Activated T-cell treated with anti-CD3 and anti-CD28 coated beads, Interleukin-2, amount 50 U/mL, for 1 hour (primary cell): Measurements from ENCODE around the gene SLC25A6.
A peak's percentile ranks its signal among the peaks of the same experiment; 100 is the strongest.

ENCODE experiments used
- DNase-seq: peaks from one replicate; pipeline ENCODE4 v3.0.0-alpha.2; 2020

SLC25A6 gene

DNA sequence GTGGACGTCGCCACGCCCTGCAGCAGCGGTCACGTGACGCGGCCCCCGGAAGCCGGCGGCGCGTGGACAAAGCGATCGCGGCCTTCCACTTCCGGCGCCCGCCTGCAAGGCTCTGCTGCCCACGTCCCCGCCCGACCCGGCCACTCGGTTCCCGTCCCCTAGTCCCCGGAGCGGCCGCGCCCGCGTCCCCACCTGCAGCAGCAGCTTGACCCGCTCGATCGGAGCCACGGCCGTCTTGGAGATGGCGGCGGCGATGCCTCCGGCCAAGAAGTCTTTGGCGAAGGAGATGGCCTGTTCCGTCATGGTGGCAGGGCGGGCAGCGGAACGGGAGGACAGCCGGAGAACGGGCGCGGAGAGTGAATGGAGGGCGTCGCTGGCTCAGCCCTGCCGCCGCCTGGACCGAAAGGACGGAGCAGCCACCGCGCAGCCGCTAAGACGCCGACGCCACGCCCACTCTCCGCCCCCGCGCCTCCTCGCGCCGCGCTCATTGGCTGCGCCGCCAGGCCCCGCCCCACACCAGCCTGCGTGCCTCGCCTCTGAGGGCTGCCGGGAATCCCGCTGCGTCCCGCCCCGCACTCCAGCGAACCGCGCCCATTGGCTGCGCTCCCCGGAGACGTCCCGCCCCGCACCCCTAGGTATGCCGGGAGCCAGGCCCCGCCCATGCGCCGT is at the start of gene SLC25A6:
SLC25A6 (minus strand) TSS at position 407 of the 669 bp plus-strand sequence; CDS start at position 303, 104 bp downstream.
- DNase-seq = peak; percentile 100

DNA sequence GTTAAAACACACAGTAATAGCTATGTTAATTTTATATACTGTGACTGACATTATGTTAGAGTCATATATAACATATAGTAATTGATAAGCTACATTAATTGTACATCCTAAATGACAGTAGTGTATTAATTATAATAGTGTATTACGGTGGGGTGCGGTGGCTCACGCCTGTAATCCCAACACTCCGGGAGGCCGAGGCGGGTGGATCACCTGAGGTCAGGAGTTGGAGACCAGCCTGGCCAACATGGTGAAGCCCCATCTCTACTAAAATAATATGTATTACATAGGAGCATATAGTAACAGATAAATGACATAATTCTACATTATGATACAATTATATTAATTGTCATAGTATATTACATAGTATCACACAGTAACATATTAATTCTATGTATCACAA is 48.6 kb upstream of the SLC25A6 start:
- DNase-seq = no peak

DNA sequence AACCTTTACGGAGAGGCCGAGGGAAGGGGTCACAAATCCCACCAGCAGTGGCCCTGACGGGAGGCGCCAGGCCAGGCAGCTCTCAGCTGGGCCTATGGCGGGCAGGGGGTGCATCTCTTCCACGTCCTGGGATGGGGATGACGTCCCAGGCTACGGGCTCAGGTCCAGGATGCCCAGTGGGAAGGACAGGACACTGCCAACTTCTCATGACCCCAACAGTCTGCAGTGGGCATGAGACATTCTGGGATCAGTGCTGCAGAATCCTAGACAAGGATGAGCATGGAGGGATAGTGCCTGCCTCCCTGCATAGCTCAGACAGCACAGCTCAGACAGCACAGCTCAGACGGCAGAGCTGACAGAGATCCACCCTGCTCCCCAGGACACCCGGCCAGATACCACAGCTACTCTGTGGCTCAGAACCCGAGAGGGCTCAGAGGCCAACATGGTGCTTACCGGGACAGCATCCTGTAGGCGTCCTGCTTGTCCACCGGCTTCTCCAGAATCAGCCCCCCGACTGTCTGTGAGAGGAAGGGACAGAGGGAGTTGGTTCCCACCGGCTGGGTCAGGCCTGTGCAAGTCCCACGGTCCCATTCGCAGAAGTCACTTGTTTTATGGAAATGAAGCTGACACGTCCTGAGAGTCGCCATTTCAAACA is 43.5 kb upstream of the SLC25A6 start:
- DNase-seq = peak; percentile 13

DNA sequence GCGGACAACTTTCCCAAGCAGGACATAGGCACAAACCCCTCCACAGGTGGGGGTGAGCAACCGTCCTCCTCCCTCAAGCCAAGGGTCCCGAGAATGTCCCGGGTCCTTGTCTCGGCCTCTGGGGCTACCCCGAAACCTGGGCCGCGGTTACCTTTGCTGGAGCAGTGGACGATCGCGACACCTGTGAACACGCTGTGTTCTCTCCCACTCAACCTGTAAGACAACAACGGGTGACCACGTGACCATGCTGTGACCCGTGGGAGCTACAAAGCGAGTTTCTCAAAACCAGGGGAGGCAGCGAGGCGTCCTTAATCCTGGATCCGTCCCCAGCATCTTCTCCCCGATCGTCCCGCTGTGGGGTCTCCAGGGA is 42.9 kb upstream of the SLC25A6 start:
- DNase-seq = no peak

DNA sequence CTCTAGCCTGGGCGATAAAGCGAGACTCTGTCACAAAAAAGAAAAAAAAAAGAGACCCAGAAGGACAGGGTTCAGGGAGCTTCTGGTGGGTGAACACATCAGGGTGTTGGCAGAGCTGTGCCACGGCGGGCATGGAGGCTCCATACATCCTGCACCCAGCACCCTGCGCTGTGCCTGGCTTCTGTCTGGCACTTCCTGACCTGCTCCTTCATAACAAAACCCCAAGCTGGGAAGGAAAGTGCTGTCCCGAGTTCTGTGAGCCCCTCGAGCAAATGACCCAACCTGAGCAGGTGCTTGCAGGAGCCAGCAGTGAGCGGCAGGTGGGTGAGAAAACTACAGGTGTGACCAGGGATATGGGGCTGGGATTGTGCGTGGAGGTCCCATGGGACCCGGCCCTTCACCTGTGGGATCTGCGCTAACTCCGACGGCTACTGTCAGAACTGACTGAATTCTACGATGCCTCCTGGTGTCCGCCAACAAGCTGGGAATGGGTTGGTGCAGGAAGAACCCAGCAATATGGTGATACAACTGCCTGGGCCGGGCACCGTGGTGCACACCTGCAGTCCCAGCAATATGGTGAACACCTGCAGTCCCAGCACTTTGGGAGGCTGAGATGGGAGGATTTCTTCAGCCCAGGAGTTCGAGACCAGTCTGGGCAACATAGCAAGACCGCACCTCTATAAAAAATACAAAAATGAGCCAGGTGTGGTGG is 41.9 kb upstream of the SLC25A6 start:
- DNase-seq = no peak

DNA sequence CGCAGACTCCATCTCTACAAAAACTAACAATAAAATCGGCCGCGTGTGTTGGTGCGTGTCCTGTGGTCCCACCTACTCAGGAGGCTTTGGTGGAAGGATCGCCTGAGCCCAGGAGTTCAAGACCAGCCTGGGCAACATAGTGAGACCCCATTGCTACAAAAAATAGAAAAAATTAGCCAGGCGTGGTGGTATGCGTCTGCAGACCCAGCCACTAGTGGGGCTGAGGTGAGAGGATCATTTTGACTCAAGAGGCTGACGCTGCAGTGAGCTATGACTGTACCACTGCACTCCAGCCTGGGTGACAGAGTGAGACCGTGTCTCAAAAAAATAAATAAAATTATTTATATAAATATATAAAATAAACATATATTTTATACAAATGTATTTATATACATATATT is 38.5 kb upstream of the SLC25A6 start:
- DNase-seq = no peak

DNA sequence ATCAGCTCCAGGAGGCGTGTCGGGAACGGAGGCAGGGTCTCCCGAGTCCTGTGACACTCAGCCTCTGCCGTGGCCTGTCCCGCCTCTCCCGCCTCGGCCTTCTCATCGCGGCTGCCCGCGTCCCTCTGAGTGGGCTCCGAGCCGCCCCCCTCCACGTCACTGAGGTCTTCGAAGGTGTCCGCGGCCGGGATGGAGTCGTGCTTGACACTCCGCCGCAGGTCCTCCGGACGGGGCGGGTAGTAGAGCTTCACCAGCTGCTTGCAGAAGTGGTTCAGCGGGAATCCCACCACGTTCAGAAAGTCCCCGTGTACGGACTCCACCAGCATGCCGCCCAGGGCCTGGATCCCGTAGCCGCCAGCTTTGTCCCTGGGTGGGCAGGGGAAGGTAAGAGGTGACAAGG is 35.8 kb upstream of the SLC25A6 start:
- DNase-seq = peak; percentile 14

DNA sequence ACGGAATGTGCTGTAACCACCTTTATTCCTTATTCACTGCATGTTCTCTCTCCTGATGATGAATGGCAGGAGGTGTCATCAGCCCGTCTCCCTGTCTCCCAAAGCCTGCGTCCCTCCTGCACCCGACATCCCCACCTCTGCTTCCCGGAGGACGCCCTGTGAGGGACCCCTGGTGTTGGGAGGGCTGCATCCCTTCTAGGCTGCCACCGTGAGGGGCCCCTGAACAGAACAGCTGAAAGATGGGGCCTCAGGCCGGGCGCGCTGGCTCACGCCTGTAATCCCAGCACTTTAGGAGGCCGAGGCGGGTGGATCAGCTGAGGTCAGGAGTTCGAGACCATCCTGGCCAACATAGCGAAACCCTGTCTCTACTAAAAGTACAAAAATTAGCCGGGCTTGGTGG is 34.4 kb upstream of the SLC25A6 start:
- DNase-seq = peak; percentile 6

DNA sequence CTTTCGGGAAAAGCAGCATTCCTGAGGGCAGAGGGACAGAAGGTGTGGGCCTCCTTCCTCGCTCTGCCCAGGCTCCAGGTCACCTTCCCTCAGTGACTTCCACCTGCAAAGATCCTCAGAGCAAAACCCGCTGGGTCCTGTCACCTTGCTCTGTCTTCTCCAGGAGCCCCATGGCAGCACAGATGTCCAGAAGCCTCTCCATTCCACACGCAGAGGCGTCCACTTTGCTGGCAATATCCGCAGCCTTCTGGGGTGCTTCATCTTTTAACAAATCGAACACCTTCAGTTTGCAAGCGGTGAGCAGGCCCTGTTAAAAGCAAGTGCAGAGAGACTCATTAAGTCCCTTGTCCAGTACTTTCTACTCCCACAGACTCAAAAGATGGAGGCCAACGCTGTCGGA is 33.5 kb upstream of the SLC25A6 start:
- DNase-seq = peak; percentile 3

DNA sequence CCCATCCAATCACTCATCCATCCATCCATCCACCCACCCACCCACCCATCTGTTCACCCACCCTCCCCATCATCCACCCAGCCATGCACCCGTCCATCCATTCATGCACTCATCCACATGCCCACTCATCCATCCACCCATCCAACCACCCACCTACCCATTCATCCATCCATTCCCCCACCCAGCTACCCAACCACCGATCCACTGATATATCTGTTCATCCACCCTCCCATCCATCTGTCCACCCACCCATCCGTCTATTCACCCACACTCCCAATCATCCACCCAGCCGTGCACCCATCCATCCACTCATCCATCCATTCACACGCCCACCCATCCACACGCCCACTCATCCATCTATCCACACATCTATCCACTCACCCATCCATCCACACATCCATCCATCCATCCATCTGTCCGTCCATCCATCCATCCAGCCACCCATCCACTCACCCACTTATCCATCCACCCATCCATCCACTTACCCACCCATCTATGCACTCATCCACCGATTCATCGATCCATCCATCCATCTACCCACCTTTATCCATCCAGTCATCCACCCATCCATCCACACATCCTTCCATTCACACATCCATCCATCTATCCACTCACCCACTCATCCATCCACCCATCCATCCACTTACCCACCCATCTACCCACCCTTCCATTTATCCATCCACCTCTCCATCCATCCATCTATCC is 32.4 kb upstream of the SLC25A6 start:
- no peak for DNase-seq

DNA sequence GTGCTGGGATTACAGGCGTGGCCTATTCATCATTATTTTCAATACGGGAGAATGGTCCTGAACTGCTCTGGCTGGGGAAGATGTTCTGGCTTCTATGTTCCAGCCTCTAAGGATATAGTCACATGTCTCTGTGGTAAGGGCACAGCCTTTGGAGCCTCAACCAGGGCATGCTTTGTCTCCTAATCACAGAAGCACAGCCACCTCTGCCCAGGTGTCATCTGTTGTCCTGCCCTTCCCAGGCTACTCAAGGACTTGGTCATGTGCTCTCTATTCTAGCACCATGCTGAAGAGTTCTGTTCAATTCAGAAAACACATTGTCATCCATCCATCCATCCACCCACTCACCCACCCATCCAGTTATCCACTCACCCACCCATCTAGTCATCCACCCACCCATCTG is 31.3 kb upstream of the SLC25A6 start:
- no peak for DNase-seq

DNA sequence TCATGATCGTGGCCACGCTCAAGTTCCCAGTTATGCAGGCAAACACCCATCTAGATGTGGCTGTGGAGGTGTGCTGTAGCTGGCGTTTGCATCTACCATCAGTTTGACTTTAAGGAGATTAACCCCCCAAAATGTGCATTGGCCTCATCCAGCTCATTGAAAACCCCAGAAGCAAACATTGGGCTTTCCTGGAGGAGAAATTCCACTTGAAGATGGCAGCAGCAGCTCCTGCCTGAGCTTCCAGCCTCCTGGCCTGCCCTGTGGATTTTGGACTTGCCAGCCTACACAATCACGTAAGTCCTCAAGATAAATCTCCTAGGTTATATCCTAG is 30.2 kb upstream of the SLC25A6 start:
- no peak for DNase-seq

DNA sequence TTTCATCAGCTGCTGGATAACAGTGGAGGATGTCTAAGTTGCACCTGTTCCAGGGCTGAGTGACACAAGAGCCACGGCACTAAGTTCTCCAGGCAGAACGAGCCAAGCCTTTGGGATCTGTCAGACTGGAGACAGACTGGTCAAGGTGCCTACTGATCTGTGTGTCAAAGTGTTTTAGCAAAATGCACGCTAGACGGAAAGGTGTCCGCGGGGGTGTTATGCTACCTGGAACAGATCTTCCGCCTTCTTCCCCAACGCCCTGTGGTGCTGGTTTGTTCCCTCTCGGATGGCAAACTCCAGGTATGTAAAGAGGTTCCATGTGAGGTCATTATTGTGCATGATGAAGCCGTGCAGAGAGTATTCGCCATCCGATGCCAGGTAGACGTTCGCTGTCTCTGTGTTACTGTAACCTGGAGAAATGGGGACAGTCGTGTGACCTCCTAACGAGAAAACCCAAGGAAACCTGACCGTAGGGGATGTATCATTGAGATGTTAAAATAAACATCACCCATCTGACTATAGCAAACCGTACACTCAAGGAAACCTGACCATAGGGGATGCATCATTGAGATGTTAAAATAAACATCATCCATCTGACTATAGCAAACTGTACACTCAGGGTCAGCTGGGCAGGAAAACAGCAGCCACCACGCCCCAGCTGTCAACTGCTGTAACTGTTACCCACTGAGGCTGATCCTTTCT is 29.7 kb upstream of the SLC25A6 start:
- no peak for DNase-seq

DNA sequence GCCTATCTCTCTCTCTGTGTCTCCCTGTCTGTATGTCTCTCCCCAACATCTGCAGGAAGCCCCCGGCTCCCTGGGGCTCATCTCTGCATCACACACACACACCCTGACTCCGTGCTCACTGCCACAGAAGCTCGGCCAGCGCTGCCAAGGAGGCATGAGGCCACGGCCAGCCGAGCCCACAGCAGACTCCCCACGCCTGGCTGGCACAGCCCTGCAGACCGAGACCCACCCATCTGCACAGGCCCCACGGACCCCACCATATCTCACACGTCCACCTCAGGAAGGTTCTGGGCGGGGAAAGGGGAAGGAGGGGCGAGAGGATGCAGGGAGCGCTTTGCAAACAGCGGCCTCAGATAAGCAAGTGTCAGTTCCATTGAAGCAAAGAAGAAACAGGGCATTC is 28.5 kb upstream of the SLC25A6 start:
- peak; percentile 5 for DNase-seq

DNA sequence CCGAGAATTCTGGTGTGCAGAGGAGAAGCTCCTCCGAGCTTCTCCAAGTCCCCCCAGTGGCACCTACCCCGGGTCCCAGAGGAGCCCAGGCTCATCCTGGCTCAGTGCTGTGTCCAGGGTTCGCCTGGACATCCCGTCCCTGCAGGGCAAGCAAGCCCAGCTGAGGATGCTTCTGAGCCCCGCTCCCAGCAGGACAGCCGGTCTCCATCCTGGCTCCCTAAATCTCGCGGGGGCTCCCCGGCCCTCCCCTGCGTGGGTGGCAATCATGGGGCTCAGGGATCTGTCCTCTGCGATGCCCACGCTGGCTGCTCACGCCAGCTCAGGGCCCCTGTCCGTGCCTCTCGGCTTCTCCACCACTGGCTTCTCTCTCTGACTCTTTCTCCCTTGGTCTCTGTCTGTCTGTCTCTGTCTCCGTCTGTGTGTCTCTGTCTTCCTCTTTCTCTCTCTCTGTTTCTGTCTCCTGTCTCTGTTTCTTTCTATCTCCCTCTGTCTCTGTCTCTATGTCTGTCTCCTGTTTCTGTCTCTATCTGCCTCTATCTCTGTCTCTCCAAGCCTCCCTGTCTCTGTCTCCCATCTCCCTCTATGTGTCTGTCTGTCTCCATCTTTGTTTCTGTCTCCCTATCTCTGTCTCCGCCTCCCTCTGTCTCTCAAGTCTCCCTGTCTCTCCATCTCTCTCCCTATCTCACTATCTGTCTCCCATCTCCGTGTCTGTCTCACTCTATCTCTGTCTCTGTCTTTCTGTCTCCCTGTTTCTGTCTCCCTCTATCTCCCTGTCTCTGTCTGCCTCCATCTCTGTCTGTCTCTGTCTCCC is 27.8 kb upstream of the SLC25A6 start:
- peak; percentile 12 for DNase-seq

DNA sequence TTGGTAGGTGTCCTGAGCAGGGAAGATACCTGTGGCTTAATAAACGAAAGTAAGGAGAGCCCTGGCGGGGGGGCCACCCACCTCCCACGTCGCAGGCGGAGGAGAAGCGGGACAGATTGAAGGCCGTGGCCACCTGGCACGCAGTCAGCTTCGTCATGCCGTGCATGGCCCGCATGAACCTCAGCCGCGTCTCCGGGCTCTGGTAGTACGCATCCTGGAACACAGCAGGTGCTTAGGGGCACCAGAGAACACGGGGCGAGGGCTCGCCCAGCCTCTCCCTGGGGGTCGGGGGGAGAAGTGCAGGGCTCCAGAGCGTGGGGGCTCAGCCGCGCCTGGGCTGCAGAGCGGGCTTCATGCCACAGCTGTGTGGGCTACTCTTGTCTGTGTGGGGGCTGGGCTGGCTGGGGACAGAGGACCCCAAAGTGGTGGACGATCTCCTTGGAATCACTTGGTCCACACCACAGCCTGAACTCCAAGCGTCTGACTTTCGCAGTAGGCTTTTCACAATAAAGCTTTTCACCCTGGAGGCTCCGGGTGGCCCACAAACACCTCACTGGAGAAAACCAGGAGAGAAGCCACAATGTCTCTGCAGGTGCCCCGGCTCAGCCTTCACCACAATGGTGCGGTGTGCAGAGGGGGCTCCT is 27.1 kb upstream of the SLC25A6 start:
- peak; percentile 15 for DNase-seq

DNA sequence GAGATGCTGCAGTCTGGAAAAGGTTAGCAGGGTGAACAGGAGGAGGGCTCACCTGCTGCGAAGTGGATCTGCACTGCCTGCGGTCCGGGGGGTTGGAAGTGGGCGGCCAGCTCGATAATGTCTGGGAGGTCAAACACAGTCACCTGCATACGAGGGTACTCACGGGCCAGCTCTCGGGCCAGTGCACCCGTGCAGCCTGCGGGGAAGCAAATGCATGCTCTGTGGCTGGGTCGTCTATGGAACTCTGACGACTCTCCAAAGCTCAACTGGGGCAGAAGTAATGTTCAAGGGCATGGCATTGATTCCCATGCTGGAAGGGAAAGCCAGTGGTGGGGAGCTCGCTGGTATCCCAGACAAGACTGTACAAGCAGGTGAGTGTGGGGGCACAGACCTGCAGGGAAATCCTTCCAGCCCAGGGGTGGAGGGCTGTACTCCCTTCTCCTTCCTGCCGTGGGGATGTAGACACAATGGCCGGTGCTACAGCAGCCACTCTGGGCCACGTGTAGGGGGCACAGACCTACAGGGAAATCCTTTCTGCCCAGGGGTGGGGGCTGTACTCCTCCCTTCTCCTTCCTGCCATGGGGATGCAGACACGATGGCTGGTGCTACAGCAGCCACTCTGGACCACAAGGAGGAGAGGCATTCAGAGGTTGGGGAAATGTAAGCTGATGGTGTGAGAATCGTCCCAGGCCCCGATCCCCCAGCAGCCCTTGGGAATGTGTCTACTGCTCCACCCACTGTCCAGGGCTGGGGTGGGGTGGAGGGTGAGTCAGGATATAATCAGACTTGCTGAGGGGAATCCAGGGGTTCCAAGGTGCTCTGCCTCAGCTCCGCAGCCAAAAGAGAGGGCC is 26.2 kb upstream of the SLC25A6 start:
- DNase-seq = peak; percentile 11

DNA sequence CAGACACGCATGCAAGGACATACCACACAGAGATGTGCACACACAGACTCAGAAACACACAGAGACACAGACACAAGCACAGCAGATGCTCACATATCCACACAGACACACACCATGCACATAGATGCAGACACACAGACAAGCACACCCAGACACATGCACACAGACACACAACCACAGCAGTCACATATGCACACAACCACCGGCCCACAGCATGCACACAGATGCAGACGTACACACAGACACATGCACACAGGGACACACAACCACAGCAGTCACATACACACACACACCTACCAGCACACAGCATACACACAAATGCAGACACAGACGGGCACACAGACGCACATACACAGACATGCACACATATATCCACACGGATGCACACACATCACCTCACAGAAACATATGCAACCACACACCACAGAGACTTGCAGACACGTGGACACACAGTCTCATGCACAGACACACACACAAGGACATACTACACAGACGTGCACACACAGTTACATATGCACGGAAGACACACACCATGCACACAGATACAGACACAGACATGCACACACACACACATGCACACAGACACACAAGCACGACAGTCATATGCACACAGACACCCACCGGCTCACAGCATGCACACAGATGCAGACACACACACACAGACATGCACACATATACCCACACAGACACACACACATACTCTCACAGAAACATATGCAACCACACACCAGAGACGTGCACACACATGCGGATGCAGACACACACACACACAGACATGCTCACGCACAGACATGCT is 25.2 kb upstream of the SLC25A6 start:
- peak; percentile 1 for DNase-seq

DNA sequence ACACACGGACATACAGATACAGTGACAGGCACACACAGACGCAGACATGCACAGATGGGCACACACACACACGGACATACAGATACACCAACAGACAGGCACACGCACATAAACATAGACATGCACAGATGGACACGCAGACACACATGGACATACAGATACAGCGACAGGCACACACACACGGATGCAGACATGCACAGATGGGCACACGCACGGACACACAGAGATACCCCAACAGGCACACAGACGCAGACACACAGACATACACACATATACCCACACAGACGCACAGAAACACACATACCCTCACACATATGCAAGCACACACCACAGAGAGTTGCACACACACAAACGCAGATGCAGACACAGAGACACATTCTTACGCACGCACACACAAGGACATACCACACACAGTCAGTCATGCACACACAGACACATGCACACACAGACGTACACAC is 24.4 kb upstream of the SLC25A6 start:
- no peak for DNase-seq
